Esophagus squamous epithelium (tissue), 5 donors: ENCODE measurements around the gene TRAP1. TPM values are rescaled to one million over a fixed set of nuclear protein-coding genes. Genes with fewer than 3 reads are reported as not detected.

ENCODE experiments used
- DNase-seq: peaks from one replicate; lab custom pipeline; 2025; lab: John Stamatoyannopoulos, UW
- H3K27ac ChIP-seq, 4 donors: fragments of 200-600 bp; sonication (generic); one replicate each; pipeline ENCODE4 v1.5.1; 2016 to 2019; ENCODE audit warnings: mild to moderate bottlenecking in 1 of 4
- H3K27me3 ChIP-seq, 4 donors: fragments of 200-600 bp; sonication (generic); 1 replicate in 3 of 4; 2 replicates in 1 of 4; pipeline versions ENCODE4 v1.5.1 to v1.6.0; 2017 to 2021; ENCODE audit warnings: antibody characterized with exemption in 1 of 4
- H3K36me3 ChIP-seq, 3 donors: fragments of 200-600 bp; sonication (generic); one replicate each; pipeline ENCODE4 v1.5.1; 2016 to 2019
- H3K4me1 ChIP-seq, 3 donors: fragments of 200-600 bp; sonication (generic); one replicate each; pipeline ENCODE4 v1.5.1; 2017 to 2019
- H3K4me3 ChIP-seq, 4 donors: fragments of 200-600 bp; sonication (generic); 1 replicate in 3 of 4; 2 replicates in 1 of 4; pipeline ENCODE4 v1.5.1; 2016 to 2019; ENCODE audit warnings: mild to moderate bottlenecking in 2 of 4, moderate library complexity in 1 of 4
- H3K9me3 ChIP-seq, 3 donors: fragments of 200-600 bp; sonication (generic); one replicate each; pipeline ENCODE4 v1.5.1; 2016 to 2019
- POLR2A ChIP-seq, 4 donors: fragments of 450-650 bp; IDR thresholded peaks; one replicate each; pipeline ENCODE4 v1.6.1; 2017; ENCODE audit warnings: antibody characterized with exemption in 4 of 4, mild to moderate bottlenecking in 4 of 4, moderate library complexity in 3 of 4
- WGBS, 2 donors: methylation state at CpG; one replicate each; pipeline ENCODE4 v1.1.5; 2018; 5-methylcytosine and 5-hydroxymethylcytosine counted together
- intact Hi-C: fragments of 100-400 bp; cut with DNase I; formaldehyde crosslinking; loops from one replicate; pipeline ENCODE4 v1.15.0; 2022
- total RNA-seq, 4 donors: library from RNA; depleted of rRNA; stranded (reverse); fragments of >200 nt; gene quantifications; one replicate each; pipeline ENCODE4 v1.1.0, GENCODE V29; 2016
- TF ChIP-seq, protein P1 (sequence below), 6 experiments: fragments of 450-650 bp in 4 of 6; fragments of 200-600 bp in 2 of 6; sonication (generic) in 2 of 6; IDR thresholded peaks; one replicate each; pipeline ENCODE4 v1.5.1; 2016 to 2019; ENCODE audit warnings: antibody characterized with exemption in 6 of 6, mild to moderate bottlenecking in 4 of 6, moderate library complexity in 4 of 6
- donor health status: DM: yes; HTN: yes; CAD: no.

TRAP1 gene
- total RNA-seq, 4 donors from 2014 or later, result 76.5 to 121 (median 97.6) TPM

DNA sequence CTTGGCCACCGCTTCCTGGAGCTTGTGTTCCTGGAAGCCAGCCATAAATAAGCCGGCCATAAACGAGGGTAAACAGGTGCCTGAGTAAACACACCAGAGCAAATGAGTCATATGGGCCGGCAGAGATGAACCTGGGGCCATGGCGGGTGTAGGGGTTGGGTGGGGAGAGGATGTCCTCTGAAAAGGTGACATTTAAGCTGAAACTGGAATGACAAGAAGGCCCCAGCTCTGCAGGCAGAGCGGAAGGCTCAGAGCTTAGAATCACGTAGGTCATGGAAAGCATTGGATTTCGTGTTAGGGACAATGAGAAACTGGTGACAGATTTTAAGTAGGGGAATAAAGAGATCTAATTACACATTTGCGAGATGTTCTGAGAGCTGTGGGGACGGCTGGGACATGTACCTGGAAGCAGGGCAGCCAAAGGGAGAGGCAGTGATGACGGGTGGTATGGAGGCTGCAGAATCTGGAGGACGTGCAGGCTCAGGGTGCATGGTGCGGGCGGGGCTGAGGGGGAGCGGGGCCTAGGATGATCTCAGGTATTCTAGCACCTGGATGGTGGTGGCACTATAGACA is 70.9 kb downstream of the TRAP1 start:
- Histone ChIP-seq H3K27me3 (no peaks in the 10 kb centered on the region), H3K36me3 (peaks cover 0 to 32% (median under 1%) of the 10 kb centered on the region in 3 donors), H3K27ac (peak overlapping the region in 2 of 4 donors; percentile 8 to 62), H3K9me3 (no peaks in the 10 kb centered on the region), H3K4me3 (no peak overlapping the region), H3K4me1 (peaks cover 0 to 44% (median 11%) of the 10 kb centered on the region in 3 donors)
- TF ChIP-seq, protein P1, sequence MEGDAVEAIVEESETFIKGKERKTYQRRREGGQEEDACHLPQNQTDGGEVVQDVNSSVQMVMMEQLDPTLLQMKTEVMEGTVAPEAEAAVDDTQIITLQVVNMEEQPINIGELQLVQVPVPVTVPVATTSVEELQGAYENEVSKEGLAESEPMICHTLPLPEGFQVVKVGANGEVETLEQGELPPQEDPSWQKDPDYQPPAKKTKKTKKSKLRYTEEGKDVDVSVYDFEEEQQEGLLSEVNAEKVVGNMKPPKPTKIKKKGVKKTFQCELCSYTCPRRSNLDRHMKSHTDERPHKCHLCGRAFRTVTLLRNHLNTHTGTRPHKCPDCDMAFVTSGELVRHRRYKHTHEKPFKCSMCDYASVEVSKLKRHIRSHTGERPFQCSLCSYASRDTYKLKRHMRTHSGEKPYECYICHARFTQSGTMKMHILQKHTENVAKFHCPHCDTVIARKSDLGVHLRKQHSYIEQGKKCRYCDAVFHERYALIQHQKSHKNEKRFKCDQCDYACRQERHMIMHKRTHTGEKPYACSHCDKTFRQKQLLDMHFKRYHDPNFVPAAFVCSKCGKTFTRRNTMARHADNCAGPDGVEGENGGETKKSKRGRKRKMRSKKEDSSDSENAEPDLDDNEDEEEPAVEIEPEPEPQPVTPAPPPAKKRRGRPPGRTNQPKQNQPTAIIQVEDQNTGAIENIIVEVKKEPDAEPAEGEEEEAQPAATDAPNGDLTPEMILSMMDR (IDR thresholded peaks at IDR 0.05), result no peak
- TF ChIP-seq POLR2A (IDR thresholded peaks at IDR 0.05), result no peak
- WGBS, 2 donors, result 64 to 74% methylated on average over 15 of the region's 15 CpGs
- intact Hi-C loops, result no loop called here
- DNase-seq, result no peak

DNA sequence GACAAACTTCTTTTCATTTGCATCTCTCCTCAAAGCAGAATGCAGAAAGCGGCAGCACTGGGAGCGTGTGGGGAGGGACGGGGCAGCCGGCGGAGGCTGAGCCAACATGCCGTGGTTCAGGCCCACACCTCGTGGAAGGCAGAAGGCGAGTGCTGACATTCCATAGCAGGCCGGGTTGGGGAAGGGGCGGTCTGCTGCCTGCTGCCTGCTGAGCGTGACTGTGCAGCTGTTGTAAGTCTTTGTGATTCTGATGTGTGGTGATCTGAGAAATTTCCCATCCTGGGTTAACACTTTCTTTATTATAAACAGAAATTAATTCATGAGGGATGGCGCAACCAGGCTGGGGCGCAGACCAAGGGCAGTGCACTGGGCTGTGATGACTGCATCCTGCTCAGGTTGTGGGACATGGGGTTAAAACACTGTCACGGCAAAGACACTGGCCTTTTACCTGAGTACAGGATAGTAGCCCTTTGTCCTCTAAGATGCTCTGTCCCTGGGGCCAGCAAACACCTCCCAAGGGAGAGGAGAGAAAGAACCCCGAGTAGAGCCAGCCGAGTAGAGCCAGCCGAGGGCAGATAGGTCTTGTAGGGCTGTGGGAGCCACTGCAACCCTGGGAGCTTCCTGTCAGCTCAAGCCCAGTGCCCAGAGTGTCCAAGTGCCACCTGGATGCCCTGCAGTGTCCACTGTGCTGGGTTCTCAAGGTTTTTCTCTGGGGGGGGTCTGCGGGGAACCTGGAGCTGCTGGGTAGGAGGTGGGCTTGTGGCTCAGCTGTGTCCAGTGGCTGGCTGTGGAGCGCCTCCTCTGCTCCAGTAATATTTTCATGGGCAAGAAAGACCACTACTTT is 71.6 kb downstream of the TRAP1 start:
- 77 to 80% methylated on average over 9 to 17 of the region's 19 CpGs for WGBS, 2 donors
- peak overlapping the region in 2 of 4 donors; percentile 8 to 38 for H3K27ac ChIP-seq
- no peak overlapping the region for H3K4me3 ChIP-seq
- no peaks in the 10 kb centered on the region for H3K9me3 ChIP-seq
- TF ChIP-seq POLR2A (IDR thresholded peaks at IDR 0.05), result no peak
- TF ChIP-seq, protein P1 (IDR thresholded peaks at IDR 0.05), result no peak
- H3K36me3 ChIP-seq, result peaks cover 0 to 32% (median 2%) of the 10 kb centered on the region in 3 donors
- H3K27me3 ChIP-seq, result no peaks in the 10 kb centered on the region
- DNase-seq, result no peak
- peaks cover 0 to 44% (median 11%) of the 10 kb centered on the region in 3 donors for H3K4me1 ChIP-seq
- intact Hi-C loops, result no loop called here

DNA sequence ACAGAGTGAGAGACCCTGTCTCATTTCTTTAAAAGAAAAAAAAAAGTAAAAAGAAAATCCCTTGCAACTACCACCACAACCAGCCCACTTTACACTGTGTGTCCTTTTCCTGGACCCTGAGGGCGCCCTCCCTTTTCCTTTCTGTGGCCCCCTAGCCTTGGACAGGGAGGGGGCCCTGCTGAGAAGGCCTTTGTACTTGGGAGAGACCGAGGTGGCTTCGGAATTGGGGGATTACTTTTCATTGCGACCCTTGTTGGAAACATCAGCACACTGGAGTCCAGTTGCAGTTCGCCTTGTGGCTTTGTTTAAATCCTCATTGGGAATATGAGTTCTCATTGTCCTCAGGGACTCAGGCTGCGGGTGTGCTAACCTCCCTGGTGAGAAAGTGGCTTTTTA is 72.2 kb downstream of the TRAP1 start:
- intact Hi-C loops, result no loop called here
- peaks cover 0 to 44% (median 11%) of the 10 kb centered on the region in 3 donors for H3K4me1 ChIP-seq
- no peak overlapping the region for H3K27ac ChIP-seq
- no peaks in the 10 kb centered on the region for H3K9me3 ChIP-seq
- TF ChIP-seq, protein P1 (IDR thresholded peaks at IDR 0.05), result no peak
- no peak for TF ChIP-seq POLR2A (IDR thresholded peaks at IDR 0.05)
- H3K36me3 ChIP-seq, result peaks cover 0 to 32% (median 2%) of the 10 kb centered on the region in 3 donors
- H3K27me3 ChIP-seq, result no peaks in the 10 kb centered on the region
- H3K4me3 ChIP-seq, result no peak overlapping the region
- WGBS, 2 donors, result 68 to 95% methylated on average over 5 to 6 of the region's 6 CpGs
- DNase-seq, result no peak

DNA sequence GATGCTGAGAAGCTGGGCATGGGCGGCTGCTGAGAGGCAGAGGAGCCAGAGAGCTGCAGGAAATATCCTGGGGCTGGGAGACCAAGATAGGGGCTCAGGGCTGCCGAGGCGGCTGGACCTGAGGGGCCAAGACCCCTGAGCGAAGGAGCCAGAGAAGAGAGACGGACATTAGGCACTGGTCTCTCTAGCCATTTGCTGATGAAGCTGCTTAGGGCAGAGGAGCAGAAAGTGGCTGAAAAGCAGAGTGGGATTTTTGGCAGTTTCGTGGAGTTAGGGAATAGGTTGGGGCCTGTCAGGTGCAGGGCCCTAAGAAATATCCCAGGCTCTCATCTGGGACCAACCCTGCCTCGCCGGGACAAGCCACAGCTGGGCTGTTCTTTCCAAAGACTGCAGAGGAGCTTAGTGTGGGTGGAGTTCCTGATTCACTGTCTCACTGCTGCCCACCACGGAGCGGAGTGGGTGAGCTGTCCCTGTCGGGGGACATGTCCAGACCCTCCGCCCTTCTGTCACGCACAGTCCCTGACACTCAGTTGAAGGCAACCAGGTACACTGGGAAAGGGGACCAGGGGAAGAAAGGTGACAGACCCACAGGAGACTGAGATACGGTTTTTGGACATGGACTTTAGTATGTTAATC is 74.1 kb downstream of the TRAP1 start:
- peaks cover 0 to 32% (median 2%) of the 10 kb centered on the region in 3 donors for H3K36me3 ChIP-seq
- intact Hi-C loops, result no loop called here
- TF ChIP-seq POLR2A (IDR thresholded peaks at IDR 0.05), result no peak
- TF ChIP-seq, protein P1 (IDR thresholded peaks at IDR 0.05), result no peak
- H3K4me1 ChIP-seq, result peaks cover 0 to 44% (median 11%) of the 10 kb centered on the region in 3 donors
- WGBS, 2 donors, result 58 to 64% methylated on average over 10 to 12 of the region's 14 CpGs
- peak overlapping the region in 3 of 4 donors; percentile 58 to 71 (median 60) for H3K27ac ChIP-seq
- H3K27me3 ChIP-seq, result no peaks in the 10 kb centered on the region
- no peak for DNase-seq
- H3K4me3 ChIP-seq, result peak overlapping the region in 2 of 4 donors; percentile 2 to 14
- no peaks in the 10 kb centered on the region for H3K9me3 ChIP-seq
